ENCODE data around the gene TBC1D8. TPM values are rescaled to one million over a fixed set of nuclear protein-coding genes. Genes with fewer than 3 reads are reported as not detected.

The TBC1D8 gene
- total RNA-seq, 3 donors from 2014 or later (not counting 1 experiment from before 2014, with no cell fraction given), result 2.2 to 8.7 (median 5.1) TPM

GRCh38 chr2:101012054-101012705, 139.0 kb downstream of the TBC1D8 start:
- H3K4me1 ChIP-seq (ENCODE audit: control insufficient read depth, insufficient read depth, low read length), result no peaks in the 10 kb centered on the region
- ATAC-seq (no peak), DNase-seq (no peak)
- H3K27me3 Mint-ChIP-seq (ENCODE audit: low read depth in 2 of 2), result no peaks in the 10 kb centered on the region
- no peak overlapping the region for H3K4me3 ChIP-seq (ENCODE audit: low read length)
- 81% methylated on average over 6 of the region's 8 CpGs for WGBS (ENCODE audit: insufficient coverage)
- H3K9me3 ChIP-seq (ENCODE audit: control insufficient read depth, insufficient read depth, low read length), result no peaks in the 10 kb centered on the region
- H3K36me3 Mint-ChIP-seq, result no peaks in the 10 kb centered on the region
- intact Hi-C loops (cut with micrococcal nuclease), result loop anchor here (1.0 to 2.0 kb wide), 2 partner anchors 140 to 331 kb away; no protein-coding TSS in a partner anchor
- peak overlapping the region; percentile 16 to 52 for H3K27ac Mint-ChIP-seq
- H3K4me3 Mint-ChIP-seq, result no peak overlapping the region
- no peaks in the 10 kb centered on the region for H3K27me3 ChIP-seq (ENCODE audit: control insufficient read depth, insufficient read depth, low read length)
- no peak for TF ChIP-seq CTCF (IDR thresholded peaks at IDR 0.05)
- H3K9me3 Mint-ChIP-seq, result no peaks in the 10 kb centered on the region
- no peak overlapping the region for H3K27ac ChIP-seq (ENCODE audit: low read length)
- H3K4me1 Mint-ChIP-seq, result peaks cover 22 to 32% of the 10 kb centered on the region in 2 donors
- H3K36me3 ChIP-seq (ENCODE audit: control insufficient read depth, insufficient read depth, low read length), result peaks cover 26% of the 10 kb centered on the region

- H3K27me3 Mint-ChIP-seq (ENCODE audit: low read depth in 2 of 2), result no peaks in the 10 kb centered on the region
- H3K36me3 ChIP-seq (ENCODE audit: control insufficient read depth, insufficient read depth, low read length), result peaks cover 36% of the 10 kb centered on the region
- no peaks in the 10 kb centered on the region for H3K9me3 Mint-ChIP-seq
- H3K9me3 ChIP-seq (ENCODE audit: control insufficient read depth, insufficient read depth, low read length), result no peaks in the 10 kb centered on the region
- no peaks in the 10 kb centered on the region for H3K27me3 ChIP-seq (ENCODE audit: control insufficient read depth, insufficient read depth, low read length)
- peaks cover 22 to 32% of the 10 kb centered on the region in 2 donors for H3K4me1 Mint-ChIP-seq
- peak overlapping the region; percentile 29 to 48 for H3K27ac Mint-ChIP-seq
- 88% methylated on average over 9 of the region's 10 CpGs for WGBS (ENCODE audit: insufficient coverage)
- TF ChIP-seq CTCF (IDR thresholded peaks at IDR 0.05), result no peak
- no peak for DNase-seq
- intact Hi-C loops (cut with micrococcal nuclease), result no loop called here
- no peak overlapping the region for H3K4me3 Mint-ChIP-seq
- H3K36me3 Mint-ChIP-seq, result peaks cover 3% of the 10 kb centered on the region
- H3K4me1 ChIP-seq (ENCODE audit: control insufficient read depth, insufficient read depth, low read length), result no peaks in the 10 kb centered on the region
- no peak overlapping the region for H3K27ac ChIP-seq (ENCODE audit: low read length)
- ATAC-seq, result no peak
- H3K4me3 ChIP-seq (ENCODE audit: low read length), result no peak overlapping the region
These were observed 140.0 kb downstream of the TBC1D8 start for GRCh38 chr2:101011152-101011551.

GRCh38 chr2:101007415-101008345, 143.5 kb downstream of the TBC1D8 start:
- intact Hi-C loops (cut with micrococcal nuclease), result no loop called here
- WGBS (ENCODE audit: insufficient coverage), result 92% methylated on average over 11 of the region's 11 CpGs
- no peak overlapping the region for H3K4me3 Mint-ChIP-seq
- H3K27me3 Mint-ChIP-seq (ENCODE audit: low read depth in 2 of 2), result no peaks in the 10 kb centered on the region
- ATAC-seq, result no peak
- Histone ChIP-seq H3K4me3 (ENCODE audit: low read length) (no peak overlapping the region), H3K9me3 (ENCODE audit: control insufficient read depth, insufficient read depth, low read length) (no peaks in the 10 kb centered on the region), H3K4me1 (ENCODE audit: control insufficient read depth, insufficient read depth, low read length) (peaks cover 19% of the 10 kb centered on the region), H3K27ac (ENCODE audit: low read length) (no peak overlapping the region), H3K36me3 (ENCODE audit: control insufficient read depth, insufficient read depth, low read length) (peaks cover 62% of the 10 kb centered on the region), H3K27me3 (ENCODE audit: control insufficient read depth, insufficient read depth, low read length) (no peaks in the 10 kb centered on the region)
- DNase-seq, result no peak
- H3K4me1 Mint-ChIP-seq, result peaks cover 41 to 59% of the 10 kb centered on the region in 2 donors
- TF ChIP-seq CTCF (IDR thresholded peaks at IDR 0.05), result no peak
- peak overlapping the region; percentile 19 to 59 for H3K27ac Mint-ChIP-seq
- H3K9me3 Mint-ChIP-seq, result no peaks in the 10 kb centered on the region
- peaks cover 32% of the 10 kb centered on the region for H3K36me3 Mint-ChIP-seq
